IMR-90 (cell line): ENCODE data around the gene IDH3A. TPM values are rescaled to one million over a fixed set of nuclear protein-coding genes. Genes with fewer than 3 reads are reported as not detected.

Experiments
- ATAC-seq: fragments of 200-7000 bp; cut with Tn5 transposase; 2 replicates; pipeline ENCODE4 v1.9.1; 2020; ENCODE audit warnings: low read depth, mild to moderate bottlenecking, moderate library complexity
- BruUV-seq: library from RNA; stranded (reverse); fragments of 400-500 nt; replicated peaks from 2 replicates; lab custom pipeline; 2021; lab: Mats Ljungman, UMichigan
- CTCF ChIA-PET: fragments of 300-600 bp; formaldehyde crosslinking; extraction: SDS; loops from one replicate; lab custom pipeline; 2021; ENCODE audit warnings: antibody characterized with exemption; lab: Yijun Ruan, JAX
- POLR2A ChIA-PET: fragments of 300-600 bp; sonication (Branson Sonifier 250); formaldehyde crosslinking; loops from one replicate; lab custom pipeline; 2022; ENCODE audit warnings: antibody characterized with exemption; ENCODE audit not compliant: unreplicated experiment; lab: Charles Lee
- DNase-seq: peaks from one replicate; pipeline ENCODE4 v3.0.0; 2013
- H2AFZ ChIP-seq: replicated peaks from 2 replicates; pipeline ENCODE3; 2013; ENCODE audit warnings: low read length, mild to moderate bottlenecking; ENCODE audit not compliant: poor library complexity
- H2AK5ac ChIP-seq: 2 replicates; pipeline ENCODE4 v1.6.1; 2013; ENCODE audit warnings: low read depth, low read length, inconsistent platforms
- H2AK9ac ChIP-seq: replicated peaks from 2 replicates; pipeline ENCODE3; 2013; ENCODE audit warnings: mild to moderate bottlenecking, low read depth, low read length, moderate library complexity; ENCODE audit not compliant: poor library complexity
- H2BK120ac ChIP-seq: 2 replicates; pipeline ENCODE4 v1.6.1; 2013; ENCODE audit warnings: low read depth, low read length, inconsistent platforms
- H2BK15ac ChIP-seq: 3 replicates; pipeline ENCODE4 v1.6.1; 2013; ENCODE audit warnings: low read depth, low read length, inconsistent platforms
- H2BK20ac ChIP-seq: 2 replicates; pipeline ENCODE4 v1.6.1; 2013; ENCODE audit warnings: low read depth, mild to moderate bottlenecking, inconsistent platforms, low read length, moderate library complexity
- H2BK5ac ChIP-seq: 2 replicates; pipeline ENCODE4 v1.6.1; 2013; ENCODE audit warnings: mild to moderate bottlenecking, low read depth, low read length, inconsistent platforms; ENCODE audit not compliant: poor library complexity, severe bottlenecking
- H3K14ac ChIP-seq: replicated peaks from 2 replicates; pipeline ENCODE4 v1.6.1; 2013; ENCODE audit warnings: low read depth, low read length, inconsistent platforms
- H3K18ac ChIP-seq: 2 replicates; pipeline ENCODE4 v1.6.1; 2013; ENCODE audit warnings: low read depth, low read length, control low read depth
- H3K23ac ChIP-seq: 2 replicates; pipeline ENCODE4 v1.6.1; 2013; ENCODE audit warnings: low read depth, low read length, inconsistent platforms
- H3K27ac ChIP-seq: 2 replicates; pipeline ENCODE4 v1.5.1; 2013; ENCODE audit warnings: mild to moderate bottlenecking, control low read depth, low read length; ENCODE audit not compliant: insufficient read depth
- H3K27me3 ChIP-seq: 2 replicates; pipeline ENCODE4 v1.6.1; 2013; ENCODE audit warnings: low read length; ENCODE audit not compliant: control insufficient read depth, insufficient read depth
- H3K36me3 ChIP-seq: 2 replicates; pipeline ENCODE4 v1.6.1; 2013; ENCODE audit warnings: low read length, mixed read lengths; ENCODE audit not compliant: control insufficient read depth, insufficient read depth
- H3K4ac ChIP-seq: 2 replicates; pipeline ENCODE4 v1.6.1; 2013; ENCODE audit warnings: low read depth, low read length, inconsistent platforms
- H3K4me1 ChIP-seq: 2 replicates; pipeline ENCODE4 v1.6.1; 2013; ENCODE audit warnings: low read length, mixed read lengths; ENCODE audit not compliant: control insufficient read depth, insufficient read depth
- H3K4me2 ChIP-seq: 2 replicates; pipeline ENCODE4 v1.6.1; 2013; ENCODE audit warnings: low read depth, mild to moderate bottlenecking, control low read depth, low read length, moderate library complexity
- H3K4me3 ChIP-seq: 2 replicates; pipeline ENCODE4 v1.5.1; 2013; ENCODE audit warnings: low read depth, mild to moderate bottlenecking, control low read depth, low read length, moderate library complexity; ENCODE audit not compliant: insufficient read depth
- H3K56ac ChIP-seq: 2 replicates; pipeline ENCODE4 v1.6.1; 2013; ENCODE audit warnings: low read length, inconsistent platforms; ENCODE audit not compliant: insufficient read depth; ENCODE audit errors: extremely low read depth
- H3K79me1 ChIP-seq, 2 experiments: 2 replicates each; pipeline ENCODE4 v1.6.1; 2013; ENCODE audit warnings: low read length in 2 of 2, inconsistent platforms in 1 of 2, low read depth in 1 of 2
- H3K9ac ChIP-seq: 2 replicates; pipeline ENCODE4 v1.6.1; 2013; ENCODE audit warnings: low read depth, low read length, control low read depth
- H3K9me1 ChIP-seq: 2 replicates; pipeline ENCODE4 v1.6.1; 2013; ENCODE audit warnings: low read length, inconsistent platforms; ENCODE audit not compliant: insufficient read depth
- H3K9me3 ChIP-seq: 2 replicates; pipeline ENCODE4 v1.6.1; 2013; ENCODE audit warnings: low read length; ENCODE audit not compliant: control insufficient read depth, insufficient read depth
- H4K20me1 ChIP-seq: 2 replicates; pipeline ENCODE4 v1.6.1; 2013; ENCODE audit warnings: low read length, inconsistent platforms; ENCODE audit not compliant: insufficient read depth
- H4K5ac ChIP-seq: 2 replicates; pipeline ENCODE4 v1.6.1; 2013; ENCODE audit warnings: mild to moderate bottlenecking, low read depth, low read length, control low read depth
- H4K8ac ChIP-seq, 2 experiments: 2 replicates each; pipeline ENCODE4 v1.6.1; 2013; ENCODE audit warnings: low read depth in 2 of 2, low read length in 2 of 2, control low read depth in 1 of 2, inconsistent platforms in 1 of 2
- H4K91ac ChIP-seq: 2 replicates; pipeline ENCODE4 v1.6.1; 2013; ENCODE audit warnings: low read depth, low read length, inconsistent platforms; ENCODE audit not compliant: insufficient read depth
- BHLHE40 ChIP-seq: fragments of 150-350 bp; IDR thresholded peaks from 2 replicates; pipeline ENCODE4 v1.6.1; 2016; ENCODE audit warnings: mild to moderate bottlenecking, low read depth, low read length
- CEBPB ChIP-seq: IDR thresholded peaks from 2 replicates; pipeline ENCODE4 v1.6.1; 2012; ENCODE audit warnings: low read depth, low read length, improper control_type of control experiment
- CHD1 ChIP-seq: IDR thresholded peaks from 2 replicates; pipeline ENCODE4 v1.6.1; 2012; ENCODE audit warnings: low read depth, low read length, improper control_type of control experiment
- CTCF ChIP-seq: conservative IDR thresholded peaks from 2 replicates; pipeline ENCODE4 v1.5.1; 2012; ENCODE audit warnings: mild to moderate bottlenecking, low read depth, low read length, improper control_type of control experiment
- FOS ChIP-seq: fragments of 150-350 bp; IDR thresholded peaks from 2 replicates; pipeline ENCODE4 v1.6.1; 2016; ENCODE audit warnings: low read depth, low read length
- MAFK ChIP-seq: IDR thresholded peaks from 2 replicates; pipeline ENCODE4 v1.6.1; 2012; ENCODE audit warnings: low read depth, low read length, improper control_type of control experiment
- MAZ ChIP-seq: IDR thresholded peaks from 2 replicates; pipeline ENCODE4 v1.6.1; 2012; ENCODE audit warnings: low read depth, mild to moderate bottlenecking, low read length, improper control_type of control experiment, moderate library complexity, borderline replicate concordance
- MXI1 ChIP-seq: IDR thresholded peaks from 2 replicates; pipeline ENCODE4 v1.6.1; 2012; ENCODE audit warnings: low read depth, mild to moderate bottlenecking, low read length, moderate library complexity, borderline replicate concordance
- POLR2A ChIP-seq: IDR thresholded peaks from 2 replicates; pipeline ENCODE4 v1.6.1; 2012; ENCODE audit warnings: mild to moderate bottlenecking, low read depth, low read length
- RCOR1 ChIP-seq: IDR thresholded peaks from 2 replicates; pipeline ENCODE4 v1.6.1; 2012; ENCODE audit warnings: mild to moderate bottlenecking, low read length, improper control_type of control experiment; ENCODE audit not compliant: insufficient replicate concordance
- RFX5 ChIP-seq: IDR thresholded peaks from 2 replicates; pipeline ENCODE4 v1.8.0; 2012; ENCODE audit warnings: low read depth, mild to moderate bottlenecking, low read length, moderate library complexity
- WGBS, 2 experiments: methylation state at CpG; one replicate each; pipeline versions ENCODE4 v1.1.5 to v1.1.7; 2013; ENCODE audit warnings: missing lambda C conversion rate in 2 of 2; ENCODE audit not compliant: insufficient read length in 1 of 2; ENCODE audit errors: extremely low coverage in 2 of 2; 5-methylcytosine and 5-hydroxymethylcytosine counted together
- dilution Hi-C: fragments of 300-500 bp; cut with HindIII; formaldehyde crosslinking; loops from one replicate; pipeline ENCODE4 v1.14.3; 2018; ENCODE audit warnings: low sequenced_read_pairs; ENCODE audit not compliant: unreplicated experiment
- in situ Hi-C: fragments of 300-500 bp; cut with MboI; formaldehyde crosslinking; loops from 3 replicates; pipeline ENCODE4 v1.14.3; 2019; ENCODE audit warnings: low sequenced_read_pairs, inconsistent platforms, mixed read lengths
- intact Hi-C: fragments of 100-400 bp; cut with micrococcal nuclease; formaldehyde crosslinking; loops from 2 replicates; pipeline ENCODE4 v1.10.0; 2022
- polyA plus RNA-seq, 3 experiments: library from polyadenylated mRNA; depleted of rRNA; stranded (reverse); fragments of >200 nt; gene quantifications; 2 replicates each; pipeline ENCODE4 v1.2.3, GENCODE V29; 2012; ENCODE audit warnings: low replicate concordance in 1 of 3
- total RNA-seq: library from RNA; depleted of rRNA; stranded (reverse); fragments of >200 nt; gene quantifications from 2 replicates; pipeline ENCODE4 v1.2.3, GENCODE V29; 2012
- TF ChIP-seq, protein P1 (sequence below): fragments of 150-350 bp; IDR thresholded peaks from 2 replicates; pipeline ENCODE4 v1.6.1; 2017; ENCODE audit warnings: mild to moderate bottlenecking, antibody characterized with exemption, low read length, low read depth

IDH3A gene
- total and polyA plus RNA-seq, 2 of the 4 experiments (the other 2 are of a cell fraction): 34.5 to 47.7 TPM

DNA sequence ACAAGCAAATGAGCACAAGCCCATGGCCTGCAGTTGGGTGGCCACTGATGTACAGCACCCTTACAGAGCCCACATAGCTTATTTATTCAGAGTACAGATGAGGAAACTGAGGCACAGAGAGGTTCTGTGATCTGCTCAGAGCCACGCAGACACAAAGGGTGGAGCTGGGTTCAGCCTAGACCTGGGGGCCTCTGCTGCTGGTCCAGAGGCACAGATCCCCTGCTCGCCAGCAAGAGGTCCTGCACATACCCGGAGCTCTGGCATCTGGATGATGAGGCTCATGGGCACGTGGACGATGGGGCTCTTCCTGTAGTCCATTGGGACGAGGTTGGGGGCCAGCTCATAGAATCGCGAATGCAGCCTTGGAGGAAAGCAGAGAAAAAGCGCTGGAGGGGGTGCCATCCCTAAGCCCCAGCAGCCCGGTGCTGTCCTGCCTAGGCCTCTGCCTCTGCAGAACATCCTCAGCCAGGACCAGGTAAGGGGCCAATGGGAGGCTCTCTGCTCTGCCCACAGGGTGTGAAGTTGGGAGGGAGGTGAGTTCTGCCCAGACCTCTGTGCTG is 38.2 kb upstream of the IDH3A start:
- in situ Hi-C loops: loop anchor here (10.0 kb wide), 2 partner anchors 124 to 314 kb away; partner anchors contain the start of gene ACSBG1
- no peak overlapping the region for H3K4me3 ChIP-seq
- no peak overlapping the region for H4K5ac ChIP-seq
- no peak overlapping the region for H3K18ac ChIP-seq
- no peak overlapping the region for H2BK120ac ChIP-seq
- no peak for TF ChIP-seq POLR2A
- no peak for TF ChIP-seq CEBPB
- TF ChIP-seq BHLHE40: no peak
- no peak for TF ChIP-seq MAZ
- TF ChIP-seq FOS: no peak
- TF ChIP-seq CTCF: no peak
- TF ChIP-seq MXI1: no peak
- TF ChIP-seq MAFK: no peak
- TF ChIP-seq CHD1: no peak
- TF ChIP-seq, protein P1, sequence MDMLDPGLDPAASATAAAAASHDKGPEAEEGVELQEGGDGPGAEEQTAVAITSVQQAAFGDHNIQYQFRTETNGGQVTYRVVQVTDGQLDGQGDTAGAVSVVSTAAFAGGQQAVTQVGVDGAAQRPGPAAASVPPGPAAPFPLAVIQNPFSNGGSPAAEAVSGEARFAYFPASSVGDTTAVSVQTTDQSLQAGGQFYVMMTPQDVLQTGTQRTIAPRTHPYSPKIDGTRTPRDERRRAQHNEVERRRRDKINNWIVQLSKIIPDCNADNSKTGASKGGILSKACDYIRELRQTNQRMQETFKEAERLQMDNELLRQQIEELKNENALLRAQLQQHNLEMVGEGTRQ: no peak
- no peak for TF ChIP-seq RFX5
- TF ChIP-seq RCOR1: no peak
- no peak overlapping the region for H3K56ac ChIP-seq
- H4K8ac ChIP-seq: no peak overlapping the region
- peaks cover 11% of the 10 kb centered on the region; the same call in 1 of the 2 replicates for H4K20me1 ChIP-seq
- no peak overlapping the region for H2AFZ ChIP-seq
- H3K4ac ChIP-seq: no peak overlapping the region
- dilution Hi-C loops: no loop called here
- H2AK9ac ChIP-seq: no peak overlapping the region
- no peak overlapping the region for H3K14ac ChIP-seq
- H3K9me3 ChIP-seq: no peaks in the 10 kb centered on the region
- no peak overlapping the region for H4K91ac ChIP-seq
- ChIA-PET CTCF (interaction anchor here (1.2 to 1.7 kb wide), 4 partner anchors 129 to 188 kb away, joined by 3 to 7 read pairs (median 6); partner anchors contain the start of gene SKIC8), POLR2A (no interaction called here)
- H2BK20ac ChIP-seq: no peak overlapping the region
- no peak overlapping the region for H2BK15ac ChIP-seq
- DNase-seq: no peak
- H3K27me3 ChIP-seq: no peaks in the 10 kb centered on the region; the same call in 1 of the 2 replicates
- H2BK5ac ChIP-seq: no peak overlapping the region
- no peaks in the 10 kb centered on the region for H3K36me3 ChIP-seq
- H3K4me2 ChIP-seq: no peak overlapping the region
- intact Hi-C loops: no loop called here
- H3K27ac ChIP-seq: no peak overlapping the region
- no peak overlapping the region for H3K9ac ChIP-seq
- H3K23ac ChIP-seq: no peak overlapping the region
- peaks cover 2% of the 10 kb centered on the region; the same call in 1 of the 2 replicates for H3K4me1 ChIP-seq
- H2AK5ac ChIP-seq: no peak overlapping the region
- no peaks in the 10 kb centered on the region for H3K79me1 ChIP-seq
- BruUV-seq: no TSS peak
- no peak for ATAC-seq
- WGBS, 2 experiments: no CpG with 5 or more reads among the region's 10 CpGs
- no peaks in the 10 kb centered on the region for H3K9me1 ChIP-seq
